HG03097 (cell line): Measurements from ENCODE around the gene TBC1D4.
"Not testable (repeated sequence)": the region's sequence is repeated elsewhere in the genome, so short reads cannot be mapped to it uniquely, and the experiment has no call there.

Source experiments
- ATAC-seq: cut with Tn5 transposase; IDR thresholded peaks from one replicate; pipeline ENCODE4 v1.9.1; 2021; ENCODE audit not compliant: unreplicated experiment, low FRiP score

The TBC1D4 gene

GRCh38 chr13:75365724-75366173 is 116.2 kb downstream of the TBC1D4 start:
- peak; percentile 85 for ATAC-seq

- ATAC-seq: no peak
Observed at GRCh38 chr13:75364131-75364713, 117.7 kb downstream of the TBC1D4 start.

GRCh38 chr13:75363371-75363770 is 118.6 kb downstream of the TBC1D4 start:
- ATAC-seq: no peak

GRCh38 chr13:75362026-75362425 is 119.9 kb downstream of the TBC1D4 start:
- no peak for ATAC-seq

- peak; percentile 40 for ATAC-seq
Observed at GRCh38 chr13:75360170-75360569, 121.8 kb downstream of the TBC1D4 start.

GRCh38 chr13:75359266-75359665 is 122.7 kb downstream of the TBC1D4 start:
- ATAC-seq: no peak

GRCh38 chr13:75357576-75358289 is 124.2 kb downstream of the TBC1D4 start:
- no peak for ATAC-seq

GRCh38 chr13:75356421-75356820 is 125.5 kb downstream of the TBC1D4 start:
- no peak for ATAC-seq

GRCh38 chr13:75355609-75356008 is 126.4 kb downstream of the TBC1D4 start:
- ATAC-seq: no peak

GRCh38 chr13:75353781-75354193 is 128.2 kb downstream of the TBC1D4 start:
- ATAC-seq: no peak

GRCh38 chr13:75352641-75353327 is 129.2 kb downstream of the TBC1D4 start:
- ATAC-seq: no peak

- not testable (repeated sequence) for ATAC-seq
Observed at GRCh38 chr13:75351538-75351937, 130.4 kb downstream of the TBC1D4 start.

- no peak for ATAC-seq
Observed at GRCh38 chr13:75347925-75348324, 134.0 kb downstream of the TBC1D4 start.

- ATAC-seq: no peak
Observed at GRCh38 chr13:75347457-75347856, 134.5 kb downstream of the TBC1D4 start.

GRCh38 chr13:75345193-75345592 is 136.8 kb downstream of the TBC1D4 start:
- no peak for ATAC-seq

GRCh38 chr13:75341028-75341427 is 140.9 kb downstream of the TBC1D4 start:
- no peak for ATAC-seq

- no peak for ATAC-seq
Observed at GRCh38 chr13:75339635-75340374, 142.2 kb downstream of the TBC1D4 start.

GRCh38 chr13:75334634-75335447 is 147.1 kb downstream of the TBC1D4 start:
- ATAC-seq: no peak

- no peak for ATAC-seq
Observed at GRCh38 chr13:75333103-75333502, 148.9 kb downstream of the TBC1D4 start.

GRCh38 chr13:75331792-75332349 is 150.1 kb downstream of the TBC1D4 start:
- ATAC-seq: no peak
